WTC11 (cell line): ENCODE data around the gene ACIN1. TPM values are rescaled to one million over a fixed set of nuclear protein-coding genes. Genes with fewer than 3 reads are reported as not detected.

ENCODE experiments used
- ATAC-seq: fragments of 200-7000 bp; cut with Tn5 transposase; 2 replicates; pipeline ENCODE4 v1.10.0; 2021; ENCODE audit warnings: mild to moderate bottlenecking, moderate library complexity
- CTCF ChIA-PET: fragments of 300-600 bp; sonication (Branson Sonifier 250); formaldehyde crosslinking; loops from one replicate; lab custom pipeline; 2021; ENCODE audit warnings: antibody characterized with exemption; lab: Charles Lee
- POLR2A ChIA-PET: fragments of 350-600 bp; sonication (Branson Sonifier 250); formaldehyde crosslinking; loops from one replicate; lab custom pipeline; 2021; ENCODE audit warnings: antibody characterized with exemption; lab: Charles Lee
- DNase-seq: peaks from one replicate; pipeline ENCODE4 v3.0.0; 2021; ENCODE audit warnings: low spot score
- H3K27ac Mint-ChIP-seq: 2 replicates; pipeline ENCODE4 v1.8.0; 2021; ENCODE audit warnings: mixed read lengths
- H3K27me3 Mint-ChIP-seq: 2 replicates; pipeline ENCODE4 v1.8.0; 2021; ENCODE audit warnings: low read depth, mild to moderate bottlenecking, moderate library complexity, mixed read lengths
- H3K36me3 Mint-ChIP-seq: 2 replicates; pipeline ENCODE4 v1.8.0; 2021; ENCODE audit warnings: mixed read lengths
- H3K4me1 Mint-ChIP-seq: 2 replicates; pipeline ENCODE4 v1.8.0; 2022; ENCODE audit warnings: mixed read lengths
- H3K4me3 Mint-ChIP-seq: 2 replicates; pipeline ENCODE4 v1.8.0; 2021; ENCODE audit warnings: mild to moderate bottlenecking, moderate library complexity, mixed read lengths
- H3K9me3 Mint-ChIP-seq: 2 replicates; pipeline ENCODE4 v1.8.0; 2021; ENCODE audit warnings: mixed read lengths
- CBFB ChIP-seq: sonication (generic); formaldehyde crosslinking; IDR thresholded peaks from 2 replicates; pipeline ENCODE4 v1.8.1; 2022; ENCODE audit warnings: mild to moderate bottlenecking, low read depth, missing genetic modification reagents
- CREB1 ChIP-seq: sonication (generic); formaldehyde crosslinking; IDR thresholded peaks from 2 replicates; pipeline ENCODE4 v1.8.0; 2023; ENCODE audit warnings: mild to moderate bottlenecking, missing genetic modification reagents
- FOXJ3 ChIP-seq: sonication (generic); formaldehyde crosslinking; IDR thresholded peaks from 2 replicates; pipeline ENCODE4 v1.9.0; 2021; ENCODE audit warnings: missing genetic modification reagents, mild to moderate bottlenecking, borderline replicate concordance
- JAZF1 ChIP-seq: fragments of 250-450 bp; sonication (Bioruptor Pico); IDR thresholded peaks from 2 replicates; pipeline ENCODE4 v1.9.0; 2021; ENCODE audit warnings: moderate library complexity, mild to moderate bottlenecking, inconsistent platforms
- MXD4 ChIP-seq: fragments of 250-450 bp; sonication (Bioruptor Pico); IDR thresholded peaks from 2 replicates; pipeline ENCODE4 v1.8.0; 2021; ENCODE audit warnings: mild to moderate bottlenecking, moderate library complexity, borderline replicate concordance
- PRRX2 ChIP-seq: fragments of 250-450 bp; sonication (Bioruptor Pico); IDR thresholded peaks from 2 replicates; pipeline ENCODE4 v1.8.0; 2021; ENCODE audit warnings: mild to moderate bottlenecking
- TEAD1 ChIP-seq: sonication (generic); formaldehyde crosslinking; IDR thresholded peaks from 2 replicates; pipeline ENCODE4 v1.8.0; 2022; ENCODE audit warnings: mild to moderate bottlenecking, missing genetic modification reagents
- TP53 ChIP-seq: sonication (generic); formaldehyde crosslinking; IDR thresholded peaks from 2 replicates; pipeline ENCODE4 v1.8.1; 2023; ENCODE audit warnings: mild to moderate bottlenecking, missing genetic modification reagents
- ZNF317 ChIP-seq: sonication (generic); formaldehyde crosslinking; IDR thresholded peaks from 2 replicates; pipeline ENCODE4 v1.8.1; 2023; ENCODE audit warnings: low read depth, mild to moderate bottlenecking, moderate library complexity, missing genetic modification reagents, borderline replicate concordance
- ZNF416 ChIP-seq: fragments of 250-450 bp; sonication (Bioruptor Pico); IDR thresholded peaks from 2 replicates; pipeline ENCODE4 v1.9.0; 2021; ENCODE audit warnings: mild to moderate bottlenecking, inconsistent platforms
- ZNF423 ChIP-seq: fragments of 250-450 bp; sonication (Bioruptor Pico); IDR thresholded peaks from 2 replicates; pipeline ENCODE4 v2.1.2; 2022; ENCODE audit warnings: mild to moderate bottlenecking, moderate library complexity
- ZNF671 ChIP-seq: fragments of 250-450 bp; sonication (Bioruptor Pico); IDR thresholded peaks from 2 replicates; pipeline ENCODE4 v1.8.0; 2021; ENCODE audit warnings: mild to moderate bottlenecking
- total RNA-seq: library from RNA; stranded (reverse); gene quantifications from 3 replicates; pipeline ENCODE4 v1.2.3, GENCODE V29; 2021
- TF ChIP-seq, protein P1 (sequence below): sonication (generic); formaldehyde crosslinking; IDR thresholded peaks from 2 replicates; pipeline ENCODE4 v1.8.1; 2022; ENCODE audit warnings: mild to moderate bottlenecking, missing genetic modification reagents, moderate library complexity, borderline replicate concordance
- TF ChIP-seq, protein P2 (sequence below): sonication (generic); formaldehyde crosslinking; IDR thresholded peaks from 2 replicates; pipeline ENCODE4 v1.8.1; 2022; ENCODE audit warnings: mild to moderate bottlenecking, moderate library complexity, missing genetic modification reagents
- TF ChIP-seq, protein P3 (sequence below): sonication (generic); formaldehyde crosslinking; IDR thresholded peaks from 2 replicates; pipeline ENCODE4 v1.8.1; 2023; ENCODE audit warnings: mild to moderate bottlenecking, missing genetic modification reagents
- TF ChIP-seq, protein P4 (sequence below): fragments of 250-450 bp; sonication (Bioruptor Pico); IDR thresholded peaks from 2 replicates; pipeline ENCODE4 v1.9.0; 2021; ENCODE audit warnings: moderate library complexity, mild to moderate bottlenecking, inconsistent platforms, borderline replicate concordance
- TF ChIP-seq, protein P5 (sequence below): fragments of 250-450 bp; sonication (Bioruptor Pico); IDR thresholded peaks from 2 replicates; pipeline ENCODE4 v1.9.0; 2021; ENCODE audit warnings: mild to moderate bottlenecking, borderline replicate concordance
- TF ChIP-seq, protein P6 (sequence below): sonication (generic); formaldehyde crosslinking; IDR thresholded peaks from 2 replicates; pipeline ENCODE4 v1.8.1; 2023; ENCODE audit warnings: mild to moderate bottlenecking, missing genetic modification reagents, borderline replicate concordance
- TF ChIP-seq, protein P7 (sequence below): sonication (generic); formaldehyde crosslinking; IDR thresholded peaks from 2 replicates; pipeline ENCODE4 v1.8.0; 2022; ENCODE audit warnings: mild to moderate bottlenecking, missing genetic modification reagents

ACIN1 gene
- total RNA-seq, 1 experiment from 2014 or later = 229 TPM

DNA sequence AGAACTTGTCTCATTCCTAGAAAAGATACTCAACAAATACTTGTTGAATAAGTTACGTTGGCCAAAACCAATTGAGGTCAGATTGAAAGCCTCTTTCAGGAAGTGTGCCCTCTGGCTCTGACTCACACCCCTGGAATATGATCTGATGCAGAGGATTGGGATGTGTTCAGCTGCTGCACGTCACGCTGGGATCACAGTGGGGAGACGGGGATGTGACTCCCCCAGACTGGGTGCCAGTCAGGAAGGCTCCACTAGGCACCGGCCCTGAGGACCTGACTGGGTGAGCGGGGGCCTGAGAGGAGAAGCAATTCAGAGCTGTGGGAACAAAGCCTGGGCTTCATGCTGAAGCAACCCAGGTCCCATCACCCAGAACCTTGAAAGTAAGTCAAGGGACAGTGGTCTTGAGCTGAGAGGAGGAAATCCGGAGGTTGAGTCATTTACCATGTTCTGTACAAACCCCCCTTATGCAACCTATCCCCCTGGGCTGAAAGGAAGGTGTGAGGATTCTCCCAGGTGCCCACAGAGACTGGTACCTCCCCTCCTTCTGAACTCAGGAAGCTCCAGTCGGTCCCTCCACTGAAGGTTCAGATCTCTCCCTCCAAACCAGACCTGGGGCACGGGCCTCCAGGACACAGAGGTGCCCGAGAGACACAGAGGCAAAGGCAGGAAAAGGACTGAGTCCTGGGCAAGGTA is 20.2 kb upstream of the ACIN1 start:
- ATAC-seq = no peak
- DNase-seq = no peak
- H3K36me3 Mint-ChIP-seq = no peaks in the 10 kb centered on the region
- H3K27ac Mint-ChIP-seq = no peak overlapping the region
- CTCF ChIA-PET = interaction anchor here (1.0 kb wide), 1 partner anchor 47 kb away, joined by 3 read pairs; no protein-coding TSS in a partner anchor
- H3K27me3 Mint-ChIP-seq = peaks cover 22% of the 10 kb centered on the region
- no peaks in the 10 kb centered on the region for H3K9me3 Mint-ChIP-seq
- no peak overlapping the region for H3K4me3 Mint-ChIP-seq
- POLR2A ChIA-PET = no interaction called here
- TF ChIP-seq ZNF423 (CRISPR knock-in tag) (no peak), MXD4 (CRISPR knock-in tag) (no peak), ZNF671 (CRISPR knock-in tag) (no peak), TEAD1 (CRISPR knock-in tag) (no peak), CREB1 (no peak), PRRX2 (CRISPR knock-in tag) (no peak)
- TF ChIP-seq, protein P1, sequence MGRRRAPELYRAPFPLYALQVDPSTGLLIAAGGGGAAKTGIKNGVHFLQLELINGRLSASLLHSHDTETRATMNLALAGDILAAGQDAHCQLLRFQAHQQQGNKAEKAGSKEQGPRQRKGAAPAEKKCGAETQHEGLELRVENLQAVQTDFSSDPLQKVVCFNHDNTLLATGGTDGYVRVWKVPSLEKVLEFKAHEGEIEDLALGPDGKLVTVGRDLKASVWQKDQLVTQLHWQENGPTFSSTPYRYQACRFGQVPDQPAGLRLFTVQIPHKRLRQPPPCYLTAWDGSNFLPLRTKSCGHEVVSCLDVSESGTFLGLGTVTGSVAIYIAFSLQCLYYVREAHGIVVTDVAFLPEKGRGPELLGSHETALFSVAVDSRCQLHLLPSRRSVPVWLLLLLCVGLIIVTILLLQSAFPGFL (CRISPR knock-in tag) = 0 out of 2 replicates have a peak, but pooled peaks have one; percentile 23
- TF ChIP-seq, all 79 proteins: peak for 1
- H3K4me1 Mint-ChIP-seq = peaks cover 32% of the 10 kb centered on the region

DNA sequence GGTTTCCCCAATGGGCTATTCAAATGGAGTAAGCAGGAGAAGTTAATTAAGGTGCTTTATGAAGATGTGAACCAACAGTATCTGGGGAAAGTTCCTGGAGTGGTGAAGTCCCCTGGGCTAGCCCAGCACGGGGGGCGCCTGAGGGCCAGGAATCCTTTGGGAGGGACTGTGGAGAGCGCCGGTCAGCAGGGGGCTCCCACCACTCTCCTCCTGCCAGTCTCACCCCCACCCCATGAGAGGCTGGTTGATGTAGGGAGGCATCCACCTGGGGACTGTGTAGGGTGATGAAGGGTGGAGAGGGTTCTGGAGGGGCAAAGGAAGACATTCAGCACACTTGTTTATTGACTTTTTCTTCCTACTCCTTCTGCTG is 19.7 kb upstream of the ACIN1 start:
- ChIA-PET CTCF (interaction anchor here (0.9 to 2.6 kb wide), 3 partner anchors 46 to 128 kb away, joined by 3 to 33 read pairs (median 4); no protein-coding TSS in a partner anchor), POLR2A (no interaction called here)
- Mint-ChIP-seq H3K4me3 (no peak overlapping the region), H3K27me3 (peaks cover 22% of the 10 kb centered on the region), H3K4me1 (peaks cover 27% of the 10 kb centered on the region), H3K36me3 (no peaks in the 10 kb centered on the region), H3K9me3 (no peaks in the 10 kb centered on the region), H3K27ac (no peak overlapping the region)
- no peak for DNase-seq
- ATAC-seq = no peak
- TF ChIP-seq, protein P2, sequence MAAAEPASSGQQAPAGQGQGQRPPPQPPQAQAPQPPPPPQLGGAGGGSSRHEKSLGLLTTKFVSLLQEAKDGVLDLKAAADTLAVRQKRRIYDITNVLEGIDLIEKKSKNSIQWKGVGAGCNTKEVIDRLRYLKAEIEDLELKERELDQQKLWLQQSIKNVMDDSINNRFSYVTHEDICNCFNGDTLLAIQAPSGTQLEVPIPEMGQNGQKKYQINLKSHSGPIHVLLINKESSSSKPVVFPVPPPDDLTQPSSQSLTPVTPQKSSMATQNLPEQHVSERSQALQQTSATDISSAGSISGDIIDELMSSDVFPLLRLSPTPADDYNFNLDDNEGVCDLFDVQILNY (CRISPR knock-in tag) = no peak
- no peak for TF ChIP-seq ZNF317
- TF ChIP-seq, protein P3, sequence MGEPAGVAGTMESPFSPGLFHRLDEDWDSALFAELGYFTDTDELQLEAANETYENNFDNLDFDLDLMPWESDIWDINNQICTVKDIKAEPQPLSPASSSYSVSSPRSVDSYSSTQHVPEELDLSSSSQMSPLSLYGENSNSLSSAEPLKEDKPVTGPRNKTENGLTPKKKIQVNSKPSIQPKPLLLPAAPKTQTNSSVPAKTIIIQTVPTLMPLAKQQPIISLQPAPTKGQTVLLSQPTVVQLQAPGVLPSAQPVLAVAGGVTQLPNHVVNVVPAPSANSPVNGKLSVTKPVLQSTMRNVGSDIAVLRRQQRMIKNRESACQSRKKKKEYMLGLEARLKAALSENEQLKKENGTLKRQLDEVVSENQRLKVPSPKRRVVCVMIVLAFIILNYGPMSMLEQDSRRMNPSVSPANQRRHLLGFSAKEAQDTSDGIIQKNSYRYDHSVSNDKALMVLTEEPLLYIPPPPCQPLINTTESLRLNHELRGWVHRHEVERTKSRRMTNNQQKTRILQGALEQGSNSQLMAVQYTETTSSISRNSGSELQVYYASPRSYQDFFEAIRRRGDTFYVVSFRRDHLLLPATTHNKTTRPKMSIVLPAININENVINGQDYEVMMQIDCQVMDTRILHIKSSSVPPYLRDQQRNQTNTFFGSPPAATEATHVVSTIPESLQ (CRISPR knock-in tag) = no peak
- TF ChIP-seq, protein P4, sequence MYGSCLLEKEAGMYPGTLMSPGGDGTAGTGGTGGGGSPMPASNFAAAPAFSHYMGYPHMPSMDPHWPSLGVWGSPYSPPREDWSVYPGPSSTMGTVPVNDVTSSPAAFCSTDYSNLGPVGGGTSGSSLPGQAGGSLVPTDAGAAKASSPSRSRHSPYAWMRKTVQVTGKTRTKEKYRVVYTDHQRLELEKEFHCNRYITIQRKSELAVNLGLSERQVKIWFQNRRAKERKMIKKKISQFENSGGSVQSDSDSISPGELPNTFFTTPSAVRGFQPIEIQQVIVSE (CRISPR knock-in tag) = no peak
- TF ChIP-seq TP53 (CRISPR knock-in tag) = no peak
- TF ChIP-seq, protein P5, sequence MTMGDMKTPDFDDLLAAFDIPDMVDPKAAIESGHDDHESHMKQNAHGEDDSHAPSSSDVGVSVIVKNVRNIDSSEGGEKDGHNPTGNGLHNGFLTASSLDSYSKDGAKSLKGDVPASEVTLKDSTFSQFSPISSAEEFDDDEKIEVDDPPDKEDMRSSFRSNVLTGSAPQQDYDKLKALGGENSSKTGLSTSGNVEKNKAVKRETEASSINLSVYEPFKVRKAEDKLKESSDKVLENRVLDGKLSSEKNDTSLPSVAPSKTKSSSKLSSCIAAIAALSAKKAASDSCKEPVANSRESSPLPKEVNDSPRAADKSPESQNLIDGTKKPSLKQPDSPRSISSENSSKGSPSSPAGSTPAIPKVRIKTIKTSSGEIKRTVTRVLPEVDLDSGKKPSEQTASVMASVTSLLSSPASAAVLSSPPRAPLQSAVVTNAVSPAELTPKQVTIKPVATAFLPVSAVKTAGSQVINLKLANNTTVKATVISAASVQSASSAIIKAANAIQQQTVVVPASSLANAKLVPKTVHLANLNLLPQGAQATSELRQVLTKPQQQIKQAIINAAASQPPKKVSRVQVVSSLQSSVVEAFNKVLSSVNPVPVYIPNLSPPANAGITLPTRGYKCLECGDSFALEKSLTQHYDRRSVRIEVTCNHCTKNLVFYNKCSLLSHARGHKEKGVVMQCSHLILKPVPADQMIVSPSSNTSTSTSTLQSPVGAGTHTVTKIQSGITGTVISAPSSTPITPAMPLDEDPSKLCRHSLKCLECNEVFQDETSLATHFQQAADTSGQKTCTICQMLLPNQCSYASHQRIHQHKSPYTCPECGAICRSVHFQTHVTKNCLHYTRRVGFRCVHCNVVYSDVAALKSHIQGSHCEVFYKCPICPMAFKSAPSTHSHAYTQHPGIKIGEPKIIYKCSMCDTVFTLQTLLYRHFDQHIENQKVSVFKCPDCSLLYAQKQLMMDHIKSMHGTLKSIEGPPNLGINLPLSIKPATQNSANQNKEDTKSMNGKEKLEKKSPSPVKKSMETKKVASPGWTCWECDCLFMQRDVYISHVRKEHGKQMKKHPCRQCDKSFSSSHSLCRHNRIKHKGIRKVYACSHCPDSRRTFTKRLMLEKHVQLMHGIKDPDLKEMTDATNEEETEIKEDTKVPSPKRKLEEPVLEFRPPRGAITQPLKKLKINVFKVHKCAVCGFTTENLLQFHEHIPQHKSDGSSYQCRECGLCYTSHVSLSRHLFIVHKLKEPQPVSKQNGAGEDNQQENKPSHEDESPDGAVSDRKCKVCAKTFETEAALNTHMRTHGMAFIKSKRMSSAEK (CRISPR knock-in tag) = no peak
- TF ChIP-seq, protein P1 (CRISPR knock-in tag) = no peak
- TF ChIP-seq, protein P6, sequence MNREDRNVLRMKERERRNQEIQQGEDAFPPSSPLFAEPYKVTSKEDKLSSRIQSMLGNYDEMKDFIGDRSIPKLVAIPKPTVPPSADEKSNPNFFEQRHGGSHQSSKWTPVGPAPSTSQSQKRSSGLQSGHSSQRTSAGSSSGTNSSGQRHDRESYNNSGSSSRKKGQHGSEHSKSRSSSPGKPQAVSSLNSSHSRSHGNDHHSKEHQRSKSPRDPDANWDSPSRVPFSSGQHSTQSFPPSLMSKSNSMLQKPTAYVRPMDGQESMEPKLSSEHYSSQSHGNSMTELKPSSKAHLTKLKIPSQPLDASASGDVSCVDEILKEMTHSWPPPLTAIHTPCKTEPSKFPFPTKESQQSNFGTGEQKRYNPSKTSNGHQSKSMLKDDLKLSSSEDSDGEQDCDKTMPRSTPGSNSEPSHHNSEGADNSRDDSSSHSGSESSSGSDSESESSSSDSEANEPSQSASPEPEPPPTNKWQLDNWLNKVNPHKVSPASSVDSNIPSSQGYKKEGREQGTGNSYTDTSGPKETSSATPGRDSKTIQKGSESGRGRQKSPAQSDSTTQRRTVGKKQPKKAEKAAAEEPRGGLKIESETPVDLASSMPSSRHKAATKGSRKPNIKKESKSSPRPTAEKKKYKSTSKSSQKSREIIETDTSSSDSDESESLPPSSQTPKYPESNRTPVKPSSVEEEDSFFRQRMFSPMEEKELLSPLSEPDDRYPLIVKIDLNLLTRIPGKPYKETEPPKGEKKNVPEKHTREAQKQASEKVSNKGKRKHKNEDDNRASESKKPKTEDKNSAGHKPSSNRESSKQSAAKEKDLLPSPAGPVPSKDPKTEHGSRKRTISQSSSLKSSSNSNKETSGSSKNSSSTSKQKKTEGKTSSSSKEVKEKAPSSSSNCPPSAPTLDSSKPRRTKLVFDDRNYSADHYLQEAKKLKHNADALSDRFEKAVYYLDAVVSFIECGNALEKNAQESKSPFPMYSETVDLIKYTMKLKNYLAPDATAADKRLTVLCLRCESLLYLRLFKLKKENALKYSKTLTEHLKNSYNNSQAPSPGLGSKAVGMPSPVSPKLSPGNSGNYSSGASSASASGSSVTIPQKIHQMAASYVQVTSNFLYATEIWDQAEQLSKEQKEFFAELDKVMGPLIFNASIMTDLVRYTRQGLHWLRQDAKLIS = no peak
- TF ChIP-seq FOXJ3 = no peak
- no peak for TF ChIP-seq JAZF1
- TF ChIP-seq ZNF416 (CRISPR knock-in tag) = no peak
- TF ChIP-seq CBFB (CRISPR knock-in tag) = no peak
- TF ChIP-seq, protein P7, sequence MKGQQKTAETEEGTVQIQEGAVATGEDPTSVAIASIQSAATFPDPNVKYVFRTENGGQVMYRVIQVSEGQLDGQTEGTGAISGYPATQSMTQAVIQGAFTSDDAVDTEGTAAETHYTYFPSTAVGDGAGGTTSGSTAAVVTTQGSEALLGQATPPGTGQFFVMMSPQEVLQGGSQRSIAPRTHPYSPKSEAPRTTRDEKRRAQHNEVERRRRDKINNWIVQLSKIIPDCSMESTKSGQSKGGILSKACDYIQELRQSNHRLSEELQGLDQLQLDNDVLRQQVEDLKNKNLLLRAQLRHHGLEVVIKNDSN (CRISPR knock-in tag) = no peak
